ENCODE results near the gene CHST15.

GRCh38 chr10:124119946-124120345 is 26.5 kb upstream of the CHST15 start:
- TF ChIP-seq CTCF (IDR thresholded peaks at IDR 0.05; ENCODE audit: poor library complexity, severe bottlenecking) (no peak), RAD21 (conservative IDR thresholded peaks at IDR 0.05) (no peak), REST (IDR thresholded peaks at IDR 0.05; ENCODE audit: borderline replicate concordance) (no peak), SMC3 (conservative IDR thresholded peaks at IDR 0.05; ENCODE audit: poor library complexity) (no peak), TAF1 (IDR thresholded peaks at IDR 0.05; ENCODE audit: low read depth) (no peak), EZH2 (IDR thresholded peaks at IDR 0.05; ENCODE audit: borderline replicate concordance, insufficient read depth, low read length, poor library complexity, severe bottlenecking) (no peak), EP300 (conservative IDR thresholded peaks at IDR 0.05; ENCODE audit: poor library complexity, severe bottlenecking) (no peak), POLR2AphosphoS5 (IDR thresholded peaks at IDR 0.05) (no peak)
